IMR-90 (cell line): ENCODE data around the gene PTPRN2. TPM values are rescaled to one million over a fixed set of nuclear protein-coding genes. Genes with fewer than 3 reads are reported as not detected.

Source experiments
- ATAC-seq: fragments of 200-7000 bp; cut with Tn5 transposase; 2 replicates; pipeline ENCODE4 v1.9.1; 2020; ENCODE audit warnings: low read depth, mild to moderate bottlenecking, moderate library complexity
- BruUV-seq: library from RNA; stranded (reverse); fragments of 400-500 nt; replicated peaks from 2 replicates; lab custom pipeline; 2021; lab: Mats Ljungman, UMichigan
- CTCF ChIA-PET: fragments of 300-600 bp; formaldehyde crosslinking; extraction: SDS; loops from one replicate; lab custom pipeline; 2021; ENCODE audit warnings: antibody characterized with exemption; lab: Yijun Ruan, JAX
- POLR2A ChIA-PET: fragments of 300-600 bp; sonication (Branson Sonifier 250); formaldehyde crosslinking; loops from one replicate; lab custom pipeline; 2022; ENCODE audit warnings: antibody characterized with exemption; ENCODE audit not compliant: unreplicated experiment; lab: Charles Lee
- DNase-seq: peaks from one replicate; pipeline ENCODE4 v3.0.0; 2013
- H2AFZ ChIP-seq: replicated peaks from 2 replicates; pipeline ENCODE3; 2013; ENCODE audit warnings: low read length, mild to moderate bottlenecking; ENCODE audit not compliant: poor library complexity
- H2AK5ac ChIP-seq: 2 replicates; pipeline ENCODE4 v1.6.1; 2013; ENCODE audit warnings: low read depth, low read length, inconsistent platforms
- H2AK9ac ChIP-seq: replicated peaks from 2 replicates; pipeline ENCODE3; 2013; ENCODE audit warnings: mild to moderate bottlenecking, low read depth, low read length, moderate library complexity; ENCODE audit not compliant: poor library complexity
- H2BK120ac ChIP-seq: 2 replicates; pipeline ENCODE4 v1.6.1; 2013; ENCODE audit warnings: low read depth, low read length, inconsistent platforms
- H2BK15ac ChIP-seq: 3 replicates; pipeline ENCODE4 v1.6.1; 2013; ENCODE audit warnings: low read depth, low read length, inconsistent platforms
- H2BK20ac ChIP-seq: 2 replicates; pipeline ENCODE4 v1.6.1; 2013; ENCODE audit warnings: low read depth, mild to moderate bottlenecking, inconsistent platforms, low read length, moderate library complexity
- H2BK5ac ChIP-seq: 2 replicates; pipeline ENCODE4 v1.6.1; 2013; ENCODE audit warnings: mild to moderate bottlenecking, low read depth, low read length, inconsistent platforms; ENCODE audit not compliant: poor library complexity, severe bottlenecking
- H3K14ac ChIP-seq: replicated peaks from 2 replicates; pipeline ENCODE4 v1.6.1; 2013; ENCODE audit warnings: low read depth, low read length, inconsistent platforms
- H3K18ac ChIP-seq: 2 replicates; pipeline ENCODE4 v1.6.1; 2013; ENCODE audit warnings: low read depth, low read length, control low read depth
- H3K23ac ChIP-seq: 2 replicates; pipeline ENCODE4 v1.6.1; 2013; ENCODE audit warnings: low read depth, low read length, inconsistent platforms
- H3K27ac ChIP-seq: 2 replicates; pipeline ENCODE4 v1.5.1; 2013; ENCODE audit warnings: mild to moderate bottlenecking, control low read depth, low read length; ENCODE audit not compliant: insufficient read depth
- H3K27me3 ChIP-seq: 2 replicates; pipeline ENCODE4 v1.6.1; 2013; ENCODE audit warnings: low read length; ENCODE audit not compliant: control insufficient read depth, insufficient read depth
- H3K36me3 ChIP-seq: 2 replicates; pipeline ENCODE4 v1.6.1; 2013; ENCODE audit warnings: low read length, mixed read lengths; ENCODE audit not compliant: control insufficient read depth, insufficient read depth
- H3K4ac ChIP-seq: 2 replicates; pipeline ENCODE4 v1.6.1; 2013; ENCODE audit warnings: low read depth, low read length, inconsistent platforms
- H3K4me1 ChIP-seq: 2 replicates; pipeline ENCODE4 v1.6.1; 2013; ENCODE audit warnings: low read length, mixed read lengths; ENCODE audit not compliant: control insufficient read depth, insufficient read depth
- H3K4me2 ChIP-seq: 2 replicates; pipeline ENCODE4 v1.6.1; 2013; ENCODE audit warnings: low read depth, mild to moderate bottlenecking, control low read depth, low read length, moderate library complexity
- H3K4me3 ChIP-seq: 2 replicates; pipeline ENCODE4 v1.5.1; 2013; ENCODE audit warnings: low read depth, mild to moderate bottlenecking, control low read depth, low read length, moderate library complexity; ENCODE audit not compliant: insufficient read depth
- H3K56ac ChIP-seq: 2 replicates; pipeline ENCODE4 v1.6.1; 2013; ENCODE audit warnings: low read length, inconsistent platforms; ENCODE audit not compliant: insufficient read depth; ENCODE audit errors: extremely low read depth
- H3K79me1 ChIP-seq, 2 experiments: 2 replicates each; pipeline ENCODE4 v1.6.1; 2013; ENCODE audit warnings: low read length in 2 of 2, inconsistent platforms in 1 of 2, low read depth in 1 of 2
- H3K9ac ChIP-seq: 2 replicates; pipeline ENCODE4 v1.6.1; 2013; ENCODE audit warnings: low read depth, low read length, control low read depth
- H3K9me1 ChIP-seq: 2 replicates; pipeline ENCODE4 v1.6.1; 2013; ENCODE audit warnings: low read length, inconsistent platforms; ENCODE audit not compliant: insufficient read depth
- H3K9me3 ChIP-seq: 2 replicates; pipeline ENCODE4 v1.6.1; 2013; ENCODE audit warnings: low read length; ENCODE audit not compliant: control insufficient read depth, insufficient read depth
- H4K20me1 ChIP-seq: 2 replicates; pipeline ENCODE4 v1.6.1; 2013; ENCODE audit warnings: low read length, inconsistent platforms; ENCODE audit not compliant: insufficient read depth
- H4K5ac ChIP-seq: 2 replicates; pipeline ENCODE4 v1.6.1; 2013; ENCODE audit warnings: mild to moderate bottlenecking, low read depth, low read length, control low read depth
- H4K8ac ChIP-seq, 2 experiments: 2 replicates each; pipeline ENCODE4 v1.6.1; 2013; ENCODE audit warnings: low read depth in 2 of 2, low read length in 2 of 2, control low read depth in 1 of 2, inconsistent platforms in 1 of 2
- H4K91ac ChIP-seq: 2 replicates; pipeline ENCODE4 v1.6.1; 2013; ENCODE audit warnings: low read depth, low read length, inconsistent platforms; ENCODE audit not compliant: insufficient read depth
- CHD1 ChIP-seq: IDR thresholded peaks from 2 replicates; pipeline ENCODE4 v1.6.1; 2012; ENCODE audit warnings: low read depth, low read length, improper control_type of control experiment
- MAFK ChIP-seq: IDR thresholded peaks from 2 replicates; pipeline ENCODE4 v1.6.1; 2012; ENCODE audit warnings: low read depth, low read length, improper control_type of control experiment
- MAZ ChIP-seq: IDR thresholded peaks from 2 replicates; pipeline ENCODE4 v1.6.1; 2012; ENCODE audit warnings: low read depth, mild to moderate bottlenecking, low read length, improper control_type of control experiment, moderate library complexity, borderline replicate concordance
- NFE2L2 ChIP-seq: fragments of 150-350 bp; IDR thresholded peaks from 2 replicates; pipeline ENCODE4 v1.6.1; 2016; ENCODE audit warnings: low read depth, mild to moderate bottlenecking, low read length
- POLR2A ChIP-seq: IDR thresholded peaks from 2 replicates; pipeline ENCODE4 v1.6.1; 2012; ENCODE audit warnings: mild to moderate bottlenecking, low read depth, low read length
- RAD21 ChIP-seq: IDR thresholded peaks from 2 replicates; pipeline ENCODE4 v1.6.1; 2012; ENCODE audit warnings: low read length, improper control_type of control experiment
- WGBS, 2 experiments: methylation state at CpG; one replicate each; pipeline versions ENCODE4 v1.1.5 to v1.1.7; 2013; ENCODE audit warnings: missing lambda C conversion rate in 2 of 2; ENCODE audit not compliant: insufficient read length in 1 of 2; ENCODE audit errors: extremely low coverage in 2 of 2; 5-methylcytosine and 5-hydroxymethylcytosine counted together
- dilution Hi-C: fragments of 300-500 bp; cut with HindIII; formaldehyde crosslinking; loops from one replicate; pipeline ENCODE4 v1.14.3; 2018; ENCODE audit warnings: low sequenced_read_pairs; ENCODE audit not compliant: unreplicated experiment
- in situ Hi-C: fragments of 300-500 bp; cut with MboI; formaldehyde crosslinking; loops from 3 replicates; pipeline ENCODE4 v1.14.3; 2019; ENCODE audit warnings: low sequenced_read_pairs, inconsistent platforms, mixed read lengths
- intact Hi-C: fragments of 100-400 bp; cut with micrococcal nuclease; formaldehyde crosslinking; loops from 2 replicates; pipeline ENCODE4 v1.10.0; 2022
- polyA plus RNA-seq, 3 experiments: library from polyadenylated mRNA; depleted of rRNA; stranded (reverse); fragments of >200 nt; gene quantifications; 2 replicates each; pipeline ENCODE4 v1.2.3, GENCODE V29; 2012; ENCODE audit warnings: low replicate concordance in 1 of 3
- total RNA-seq: library from RNA; depleted of rRNA; stranded (reverse); fragments of >200 nt; gene quantifications from 2 replicates; pipeline ENCODE4 v1.2.3, GENCODE V29; 2012
- TF ChIP-seq, protein P1 (sequence below): conservative IDR thresholded peaks from 2 replicates; pipeline ENCODE4 v1.5.1; 2012; ENCODE audit warnings: mild to moderate bottlenecking, low read depth, low read length, improper control_type of control experiment
- TF ChIP-seq, protein P2 (sequence below): fragments of 150-350 bp; IDR thresholded peaks from 2 replicates; pipeline ENCODE4 v1.6.1; 2017; ENCODE audit warnings: mild to moderate bottlenecking, antibody characterized with exemption, low read length, low read depth

The PTPRN2 gene
- total and polyA plus RNA-seq, 2 of the 4 experiments (the other 2 are of a cell fraction) = 0.03 TPM; not detected in 1

- no TSS peak for BruUV-seq
- Histone ChIP-seq H3K23ac (no peak overlapping the region), H3K4ac (no peak overlapping the region), H3K79me1 (no peaks in the 10 kb centered on the region), H2BK5ac (no peak overlapping the region), H3K9ac (no peak overlapping the region), H3K4me2 (no peak overlapping the region), H3K18ac (no peak overlapping the region), H3K4me1 (no peaks in the 10 kb centered on the region), H3K27me3 (no peaks in the 10 kb centered on the region), H2BK15ac (no peak overlapping the region), H3K14ac (no peak overlapping the region), H3K36me3 (no peaks in the 10 kb centered on the region), H4K5ac (no peak overlapping the region), H4K91ac (no peak overlapping the region), H3K9me3 (peaks cover 59% of the 10 kb centered on the region), H4K20me1 (no peaks in the 10 kb centered on the region), H2AK9ac (no peak overlapping the region), H3K9me1 (no peaks in the 10 kb centered on the region), H2AK5ac (no peak overlapping the region), H2BK120ac (no peak overlapping the region), H4K8ac (no peak overlapping the region), H3K27ac (no peak overlapping the region), H2BK20ac (no peak overlapping the region), H3K56ac (no peak overlapping the region), H2AFZ (no peak overlapping the region), H3K4me3 (no peak overlapping the region)
- in situ Hi-C loops = no loop called here
- ATAC-seq = no peak
- CTCF ChIA-PET = no interaction called here
- TF ChIP-seq NFE2L2 = no peak
- no peak for TF ChIP-seq RAD21
- no peak for TF ChIP-seq MAZ
- TF ChIP-seq MAFK = no peak
- TF ChIP-seq POLR2A = no peak
- TF ChIP-seq, protein P1, sequence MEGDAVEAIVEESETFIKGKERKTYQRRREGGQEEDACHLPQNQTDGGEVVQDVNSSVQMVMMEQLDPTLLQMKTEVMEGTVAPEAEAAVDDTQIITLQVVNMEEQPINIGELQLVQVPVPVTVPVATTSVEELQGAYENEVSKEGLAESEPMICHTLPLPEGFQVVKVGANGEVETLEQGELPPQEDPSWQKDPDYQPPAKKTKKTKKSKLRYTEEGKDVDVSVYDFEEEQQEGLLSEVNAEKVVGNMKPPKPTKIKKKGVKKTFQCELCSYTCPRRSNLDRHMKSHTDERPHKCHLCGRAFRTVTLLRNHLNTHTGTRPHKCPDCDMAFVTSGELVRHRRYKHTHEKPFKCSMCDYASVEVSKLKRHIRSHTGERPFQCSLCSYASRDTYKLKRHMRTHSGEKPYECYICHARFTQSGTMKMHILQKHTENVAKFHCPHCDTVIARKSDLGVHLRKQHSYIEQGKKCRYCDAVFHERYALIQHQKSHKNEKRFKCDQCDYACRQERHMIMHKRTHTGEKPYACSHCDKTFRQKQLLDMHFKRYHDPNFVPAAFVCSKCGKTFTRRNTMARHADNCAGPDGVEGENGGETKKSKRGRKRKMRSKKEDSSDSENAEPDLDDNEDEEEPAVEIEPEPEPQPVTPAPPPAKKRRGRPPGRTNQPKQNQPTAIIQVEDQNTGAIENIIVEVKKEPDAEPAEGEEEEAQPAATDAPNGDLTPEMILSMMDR = no peak
- TF ChIP-seq, protein P2, sequence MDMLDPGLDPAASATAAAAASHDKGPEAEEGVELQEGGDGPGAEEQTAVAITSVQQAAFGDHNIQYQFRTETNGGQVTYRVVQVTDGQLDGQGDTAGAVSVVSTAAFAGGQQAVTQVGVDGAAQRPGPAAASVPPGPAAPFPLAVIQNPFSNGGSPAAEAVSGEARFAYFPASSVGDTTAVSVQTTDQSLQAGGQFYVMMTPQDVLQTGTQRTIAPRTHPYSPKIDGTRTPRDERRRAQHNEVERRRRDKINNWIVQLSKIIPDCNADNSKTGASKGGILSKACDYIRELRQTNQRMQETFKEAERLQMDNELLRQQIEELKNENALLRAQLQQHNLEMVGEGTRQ = no peak
- TF ChIP-seq CHD1 = no peak
- dilution Hi-C loops = no loop called here
- 73% methylated on average over 6 of the region's 26 CpGs; no CpG with 5 or more reads in 1 of the 2 experiments for WGBS, 2 experiments
- intact Hi-C loops = no loop called here
- POLR2A ChIA-PET = no interaction called here
- no peak for DNase-seq
Measured at GRCh38 chr7:157853076-157853788, 734.4 kb downstream of the PTPRN2 start.
